PC-9 (cell line): ENCODE measurements around the gene MEI4. TPM values are rescaled to one million over a fixed set of nuclear protein-coding genes. Genes with fewer than 3 reads are reported as not detected.

Source experiments
- BruUV-seq: library from RNA; stranded (reverse); fragments of 400-500 nt; replicated peaks from 2 replicates; lab custom pipeline; 2021; lab: Mats Ljungman, UMichigan
- CTCF ChIA-PET: fragments of 300-600 bp; sonication (Branson Sonifier 250); formaldehyde crosslinking; loops from one replicate; lab custom pipeline; 2022; ENCODE audit warnings: antibody characterized with exemption; lab: Charles Lee
- POLR2A ChIA-PET: fragments of 300-600 bp; sonication (Branson Sonifier 250); formaldehyde crosslinking; loops from one replicate; lab custom pipeline; 2022; ENCODE audit warnings: antibody characterized with exemption; ENCODE audit not compliant: unreplicated experiment; lab: Charles Lee
- DNase-seq, 2 experiments: peaks; one replicate each; pipeline versions ENCODE4 v3.0.0 to v3.0.0-alpha.2; 2015 to 2022; ENCODE audit warnings: mixed read lengths in 1 of 2
- H2AFZ ChIP-seq: fragments of 200-600 bp; sonication (generic); 2 replicates; pipeline ENCODE4 v1.8.1; 2017; ENCODE audit warnings: antibody characterized with exemption
- H3F3A ChIP-seq: fragments of 200-600 bp; sonication (generic); 2 replicates; pipeline ENCODE4 v1.8.1; 2017; ENCODE audit warnings: antibody characterized with exemption, mild to moderate bottlenecking, low read depth; ENCODE audit not compliant: insufficient read depth
- H3K27ac ChIP-seq: fragments of 200-600 bp; sonication (generic); 2 replicates; pipeline ENCODE4 v1.6.1; 2016; ENCODE audit warnings: mixed run types
- H3K27me3 ChIP-seq: fragments of 200-600 bp; sonication (generic); 2 replicates; pipeline ENCODE4 v1.6.1; 2016; ENCODE audit warnings: low read depth, mixed run types; ENCODE audit not compliant: insufficient read depth
- H3K36me3 ChIP-seq: fragments of 200-600 bp; sonication (generic); 2 replicates; pipeline ENCODE4 v1.6.1; 2016; ENCODE audit warnings: low read depth, mixed run types
- H3K4me1 ChIP-seq: fragments of 200-600 bp; sonication (generic); replicated peaks from 2 replicates; pipeline ENCODE4 v1.6.1; 2016; ENCODE audit warnings: mixed run types; ENCODE audit not compliant: insufficient read depth
- H3K4me2 ChIP-seq: fragments of 200-600 bp; sonication (generic); 2 replicates; pipeline ENCODE4 v1.6.1; 2017; ENCODE audit warnings: mixed run types
- H3K4me3 ChIP-seq: fragments of 200-600 bp; sonication (generic); 2 replicates; pipeline ENCODE4 v1.6.1; 2016; ENCODE audit warnings: mixed run types
- H3K79me2 ChIP-seq: fragments of 200-600 bp; sonication (generic); 2 replicates; pipeline ENCODE4 v1.6.1; 2017; ENCODE audit warnings: low read depth, mixed run types
- H3K9me2 ChIP-seq: fragments of 200-600 bp; sonication (generic); 2 replicates; pipeline ENCODE4 v1.8.1; 2017; ENCODE audit warnings: mild to moderate bottlenecking; ENCODE audit not compliant: insufficient read depth
- H3K9me3 ChIP-seq: fragments of 200-600 bp; sonication (generic); 2 replicates; pipeline ENCODE4 v1.8.1; 2016; ENCODE audit warnings: low read depth; ENCODE audit not compliant: insufficient read depth
- H4K20me1 ChIP-seq: fragments of 200-600 bp; sonication (generic); 2 replicates; pipeline ENCODE4 v1.8.1; 2017; ENCODE audit not compliant: insufficient read depth
- EZH2 ChIP-seq: fragments of 200-600 bp; sonication (generic); IDR thresholded peaks from 2 replicates; pipeline ENCODE4 v1.8.0; 2017; ENCODE audit warnings: antibody characterized with exemption, low read depth
- intact Hi-C: fragments of 100-400 bp; cut with micrococcal nuclease; formaldehyde crosslinking; loops from one replicate; pipeline ENCODE4 v1.10.0; 2022; ENCODE audit not compliant: unreplicated experiment
- total RNA-seq: library from RNA; stranded (reverse); gene quantifications from 2 replicates; pipeline ENCODE4 v1.2.3, GENCODE V29; 2021
- TF ChIP-seq, protein P1 (sequence below): fragments of 200-600 bp; sonication (generic); conservative IDR thresholded peaks from 2 replicates; pipeline ENCODE4 v1.6.1; 2017; ENCODE audit warnings: mixed run types, antibody characterized with exemption, mild to moderate bottlenecking, moderate library complexity

MEI4 gene
- total RNA-seq, 1 experiment from 2014 or later: not detected

- Histone ChIP-seq H3K4me2 (no peak overlapping the region), H3K27ac (no peak overlapping the region), H3K9me2 (no peaks in the 10 kb centered on the region), H3K9me3 (no peaks in the 10 kb centered on the region), H3K79me2 (no peaks in the 10 kb centered on the region), H4K20me1 (no peaks in the 10 kb centered on the region), H3K4me1 (no peaks in the 10 kb centered on the region), H3F3A (no peaks in the 10 kb centered on the region), H3K36me3 (no peaks in the 10 kb centered on the region), H3K27me3 (no peaks in the 10 kb centered on the region), H3K4me3 (no peak overlapping the region), H2AFZ (no peak overlapping the region)
- no peak for TF ChIP-seq EZH2
- TF ChIP-seq, protein P1, sequence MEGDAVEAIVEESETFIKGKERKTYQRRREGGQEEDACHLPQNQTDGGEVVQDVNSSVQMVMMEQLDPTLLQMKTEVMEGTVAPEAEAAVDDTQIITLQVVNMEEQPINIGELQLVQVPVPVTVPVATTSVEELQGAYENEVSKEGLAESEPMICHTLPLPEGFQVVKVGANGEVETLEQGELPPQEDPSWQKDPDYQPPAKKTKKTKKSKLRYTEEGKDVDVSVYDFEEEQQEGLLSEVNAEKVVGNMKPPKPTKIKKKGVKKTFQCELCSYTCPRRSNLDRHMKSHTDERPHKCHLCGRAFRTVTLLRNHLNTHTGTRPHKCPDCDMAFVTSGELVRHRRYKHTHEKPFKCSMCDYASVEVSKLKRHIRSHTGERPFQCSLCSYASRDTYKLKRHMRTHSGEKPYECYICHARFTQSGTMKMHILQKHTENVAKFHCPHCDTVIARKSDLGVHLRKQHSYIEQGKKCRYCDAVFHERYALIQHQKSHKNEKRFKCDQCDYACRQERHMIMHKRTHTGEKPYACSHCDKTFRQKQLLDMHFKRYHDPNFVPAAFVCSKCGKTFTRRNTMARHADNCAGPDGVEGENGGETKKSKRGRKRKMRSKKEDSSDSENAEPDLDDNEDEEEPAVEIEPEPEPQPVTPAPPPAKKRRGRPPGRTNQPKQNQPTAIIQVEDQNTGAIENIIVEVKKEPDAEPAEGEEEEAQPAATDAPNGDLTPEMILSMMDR: no peak
- ChIA-PET POLR2A (no interaction called here), CTCF (no interaction called here)
- BruUV-seq: no TSS peak
- DNase-seq: no peak
- intact Hi-C loops: no loop called here
Measured at GRCh38 chr6:77910826-77911225, 258.0 kb downstream of the MEI4 start.

DNA sequence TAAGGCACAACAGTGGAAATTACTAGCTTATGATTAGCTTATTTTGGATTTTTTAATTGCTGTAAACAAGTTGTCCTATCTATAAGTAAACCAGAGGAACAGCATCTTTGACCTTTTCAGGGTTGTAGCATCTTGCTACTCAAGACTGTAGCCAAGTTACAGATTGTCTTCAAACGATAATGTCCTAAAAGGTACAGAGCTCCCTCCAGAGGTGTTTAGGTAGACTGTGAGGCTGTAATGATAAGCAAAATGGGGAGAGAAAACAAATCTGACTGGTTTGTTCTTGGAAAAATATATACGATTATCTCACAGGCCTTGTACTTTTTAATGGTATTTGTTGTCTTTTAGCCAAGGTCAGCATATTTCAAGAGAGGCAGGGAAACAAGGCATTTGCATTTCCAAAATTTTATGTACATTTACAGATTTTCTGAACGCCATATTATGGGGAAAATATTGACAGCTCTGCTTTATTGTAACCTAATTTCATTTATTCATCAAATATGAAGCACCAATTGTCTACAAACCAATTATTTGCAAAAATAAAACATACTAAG lies 273.4 kb downstream of the MEI4 start:
- no peaks in the 10 kb centered on the region for H3K9me3 ChIP-seq
- POLR2A ChIA-PET: no interaction called here
- no peaks in the 10 kb centered on the region for H4K20me1 ChIP-seq
- H3K36me3 ChIP-seq: no peaks in the 10 kb centered on the region
- H3K4me3 ChIP-seq: no peak overlapping the region
- H3K4me1 ChIP-seq: no peaks in the 10 kb centered on the region
- no peak overlapping the region for H3K4me2 ChIP-seq
- H3K79me2 ChIP-seq: no peaks in the 10 kb centered on the region
- intact Hi-C loops: no loop called here
- CTCF ChIA-PET: interaction anchor here (0.6 kb wide), 1 partner anchor 791 kb away, joined by 8 read pairs; no protein-coding TSS in a partner anchor
- no peaks in the 10 kb centered on the region for H3F3A ChIP-seq
- no peaks in the 10 kb centered on the region for H3K27me3 ChIP-seq
- H2AFZ ChIP-seq: no peak overlapping the region
- H3K9me2 ChIP-seq: no peaks in the 10 kb centered on the region
- TF ChIP-seq, protein P1: no peak
- no peak for TF ChIP-seq EZH2
- H3K27ac ChIP-seq: no peak overlapping the region
- DNase-seq: no peak
- BruUV-seq: no TSS peak

DNA sequence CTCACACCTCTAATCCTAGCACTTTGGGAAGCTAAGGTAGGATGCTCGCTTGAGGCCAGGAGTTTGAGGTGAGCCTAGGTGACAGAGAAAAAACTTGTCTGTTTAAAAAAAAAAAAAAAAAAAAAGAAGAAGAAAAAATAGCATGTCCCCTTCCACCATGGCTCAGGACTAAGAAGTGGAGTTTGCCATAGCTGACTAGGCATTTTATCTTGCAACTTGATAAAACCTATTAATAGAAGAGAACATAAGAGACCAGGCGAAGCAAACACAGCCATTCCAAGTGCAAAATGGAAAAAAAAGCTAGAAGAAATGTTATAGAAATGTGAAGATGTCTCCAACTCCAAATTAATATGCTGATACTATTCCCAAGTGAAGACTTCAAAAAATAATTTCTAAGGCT lies 277.5 kb downstream of the MEI4 start:
- no peak overlapping the region for H2AFZ ChIP-seq
- H3K9me2 ChIP-seq: no peaks in the 10 kb centered on the region
- no peak overlapping the region for H3K4me3 ChIP-seq
- no peaks in the 10 kb centered on the region for H3K4me1 ChIP-seq
- no peaks in the 10 kb centered on the region for H3F3A ChIP-seq
- POLR2A ChIA-PET: no interaction called here
- H3K36me3 ChIP-seq: no peaks in the 10 kb centered on the region
- TF ChIP-seq, protein P1: no peak
- TF ChIP-seq EZH2: no peak
- no peaks in the 10 kb centered on the region for H3K9me3 ChIP-seq
- intact Hi-C loops: no loop called here
- H3K27me3 ChIP-seq: no peaks in the 10 kb centered on the region
- CTCF ChIA-PET: no interaction called here
- no peaks in the 10 kb centered on the region for H3K79me2 ChIP-seq
- no TSS peak for BruUV-seq
- no peak overlapping the region for H3K27ac ChIP-seq
- H3K4me2 ChIP-seq: no peak overlapping the region
- no peaks in the 10 kb centered on the region for H4K20me1 ChIP-seq
- DNase-seq: no peak
